HG03439 (cell line): ENCODE data around the gene NTN5.
"Not testable (repeated sequence)": the region's sequence is repeated elsewhere in the genome, so short reads cannot be mapped to it uniquely, and the experiment has no call there.

ENCODE experiments used
- ATAC-seq: cut with Tn5 transposase; IDR thresholded peaks from one replicate; pipeline ENCODE4 v1.9.1; 2021; ENCODE audit warnings: mild to moderate bottlenecking, moderate library complexity; ENCODE audit not compliant: unreplicated experiment

The NTN5 gene

GRCh38 chr19:48645620-48646000 lies 27.2 kb downstream of the NTN5 start:
- no peak for ATAC-seq

GRCh38 chr19:48644839-48645619 lies 27.8 kb downstream of the NTN5 start:
- ATAC-seq, result no peak

- no peak for ATAC-seq
Measured at GRCh38 chr19:48644355-48644754, 28.5 kb downstream of the NTN5 start.

GRCh38 chr19:48642862-48643261 lies 30.0 kb downstream of the NTN5 start:
- no peak for ATAC-seq

- no peak for ATAC-seq
Measured at GRCh38 chr19:48641850-48642249, 31.0 kb downstream of the NTN5 start.

GRCh38 chr19:48639483-48640375 lies 33.1 kb downstream of the NTN5 start:
- ATAC-seq, result no peak

- ATAC-seq, result no peak
Measured at GRCh38 chr19:48638831-48639381, 33.9 kb downstream of the NTN5 start.

GRCh38 chr19:48637948-48638830 lies 34.6 kb downstream of the NTN5 start:
- ATAC-seq, result peak; percentile 14

GRCh38 chr19:48637449-48637947 lies 35.3 kb downstream of the NTN5 start:
- peak; percentile 58 for ATAC-seq

- ATAC-seq, result peak; percentile 0
Measured at GRCh38 chr19:48636859-48637448, 35.9 kb downstream of the NTN5 start, which contains the start of gene DBP. Gene DBP, minus strand, starts transcription at chr19:48637379. Its CDS starts 385 bp downstream, at chr19:48636994.

- ATAC-seq, result no peak
Measured at GRCh38 chr19:48635966-48636858, 36.6 kb downstream of the NTN5 start.

GRCh38 chr19:48635263-48635965 lies 37.4 kb downstream of the NTN5 start:
- ATAC-seq, result no peak

GRCh38 chr19:48634424-48635262 lies 38.2 kb downstream of the NTN5 start:
- peak; percentile 35 for ATAC-seq

GRCh38 chr19:48634036-48634342 lies 38.8 kb downstream of the NTN5 start:
- no peak for ATAC-seq

GRCh38 chr19:48633148-48634035 lies 39.4 kb downstream of the NTN5 start:
- no peak for ATAC-seq

- ATAC-seq, result no peak
Measured at GRCh38 chr19:48632692-48633147, 40.1 kb downstream of the NTN5 start.

- not testable (repeated sequence) for ATAC-seq
Measured at GRCh38 chr19:48632286-48632685, 40.5 kb downstream of the NTN5 start.
